Loucy (cell line): Measurements from ENCODE around the gene KLHDC3.
A peak's percentile ranks its signal among the peaks of the same experiment; 100 is the strongest.

Experiments used
- H2AFZ ChIP-seq: fragments of 200-600 bp; sonication (generic); 2 replicates; pipeline ENCODE4 v1.6.0; 2016; ENCODE audit warnings: antibody characterized with exemption, mild to moderate bottlenecking, low read length, moderate library complexity
- H3F3A ChIP-seq: fragments of 200-600 bp; 2 replicates; pipeline ENCODE4 v1.6.0; 2016; ENCODE audit warnings: antibody characterized with exemption, low read depth, mild to moderate bottlenecking
- H3K27me3 ChIP-seq: fragments of 200-600 bp; sonication (generic); 2 replicates; pipeline ENCODE4 v1.6.1; 2014; ENCODE audit warnings: low read length, mild to moderate bottlenecking; ENCODE audit not compliant: insufficient read depth, poor library complexity, severe bottlenecking
- H3K36me3 ChIP-seq: fragments of 200-600 bp; sonication (generic); 2 replicates; pipeline ENCODE4 v1.6.1; 2016; ENCODE audit warnings: low read length; ENCODE audit not compliant: insufficient read depth
- H3K4me1 ChIP-seq: fragments of 200-600 bp; sonication (generic); 2 replicates; pipeline ENCODE4 v1.5.1; 2014; ENCODE audit warnings: low read length, mild to moderate bottlenecking; ENCODE audit not compliant: insufficient read depth, poor library complexity, severe bottlenecking
- H3K4me2 ChIP-seq: fragments of 200-600 bp; sonication (generic); 2 replicates; pipeline ENCODE4 v1.6.0; 2014; ENCODE audit warnings: antibody characterized with exemption, low read length, low read depth, mild to moderate bottlenecking; ENCODE audit not compliant: poor library complexity, severe bottlenecking
- H3K4me3 ChIP-seq: fragments of 200-600 bp; sonication (generic); 2 replicates; pipeline ENCODE4 v1.5.1; 2014; ENCODE audit warnings: low read length, mild to moderate bottlenecking, mixed read lengths; ENCODE audit not compliant: poor library complexity, severe bottlenecking
- H3K79me2 ChIP-seq: fragments of 200-600 bp; sonication (generic); 2 replicates; pipeline ENCODE4 v1.6.1; 2014; ENCODE audit warnings: low read length; ENCODE audit not compliant: insufficient read depth
- H3K9ac ChIP-seq: fragments of 200-600 bp; sonication (generic); 2 replicates; pipeline ENCODE4 v1.6.0; 2014; ENCODE audit warnings: mild to moderate bottlenecking, low read depth, low read length, moderate library complexity; ENCODE audit not compliant: poor library complexity, severe bottlenecking
- H3K9me2 ChIP-seq: fragments of 200-600 bp; sonication (generic); replicated peaks from 2 replicates; pipeline ENCODE4 v1.6.1; 2016; ENCODE audit warnings: low read depth, low read length, mixed read lengths
- H3K9me3 ChIP-seq: fragments of 200-600 bp; sonication (generic); 2 replicates; pipeline ENCODE4 v1.6.1; 2014; ENCODE audit warnings: mild to moderate bottlenecking, antibody characterized with exemption, low read length, low read depth; ENCODE audit not compliant: insufficient read depth
- H4K20me1 ChIP-seq: fragments of 200-600 bp; sonication (generic); 2 replicates; pipeline ENCODE4 v1.6.0; 2014; ENCODE audit warnings: antibody characterized with exemption, low read length, mild to moderate bottlenecking; ENCODE audit not compliant: insufficient read depth, poor library complexity, severe bottlenecking
- EZH2phosphoT487 ChIP-seq: fragments of 200-600 bp; IDR thresholded peaks from 2 replicates; pipeline ENCODE4 v1.6.1; 2018; ENCODE audit warnings: antibody characterized with exemption, mild to moderate bottlenecking, moderate library complexity, borderline replicate concordance
- TF ChIP-seq, protein P1 (sequence below): fragments of 200-600 bp; sonication (generic); conservative IDR thresholded peaks from 2 replicates; pipeline ENCODE4 v1.5.1; 2014; ENCODE audit warnings: mild to moderate bottlenecking, antibody characterized with exemption, low read length

The KLHDC3 gene

DNA sequence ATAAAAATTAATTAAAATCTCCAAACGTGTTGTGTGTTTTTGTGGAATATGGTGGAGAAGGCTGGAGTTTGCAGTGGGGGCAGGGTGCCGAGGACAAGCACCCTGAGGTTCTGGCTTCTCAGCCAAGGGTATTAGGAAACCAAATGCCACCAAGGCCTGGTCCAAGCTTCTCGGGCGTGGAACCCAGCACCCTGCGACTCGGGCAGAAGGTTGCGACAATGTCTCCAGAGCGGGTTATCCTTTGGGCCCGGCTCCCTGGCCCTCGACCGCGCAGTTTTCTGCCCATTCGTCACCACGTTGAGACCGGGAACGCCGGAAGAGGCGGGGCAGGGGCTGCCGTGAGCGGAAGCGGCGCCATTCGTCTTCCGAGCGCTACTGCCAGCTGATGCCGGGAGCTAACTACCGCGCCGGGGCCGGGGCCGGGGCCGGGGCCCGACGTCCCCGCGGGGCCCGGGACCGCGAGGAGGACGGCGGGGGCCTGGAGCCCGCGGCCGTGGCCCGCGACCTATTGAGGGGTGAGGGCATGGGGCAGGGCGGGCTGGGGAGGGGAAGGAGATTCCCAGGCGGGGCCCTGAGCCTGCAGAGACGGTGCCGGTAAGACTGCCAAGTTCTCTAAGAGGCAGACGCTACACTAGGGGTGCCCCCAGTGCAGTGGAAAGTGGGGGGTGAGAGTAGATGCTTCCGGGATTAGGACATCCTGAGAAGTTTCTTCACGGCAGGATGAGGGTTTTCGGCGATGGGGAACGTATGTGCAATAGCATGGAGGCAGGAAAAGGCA is 7.4 kb downstream of the KLHDC3 start, which contains the start of gene RRP36:
TSS of gene RRP36 (plus strand) at position 354 of the 778 bp plus-strand sequence. CDS start at position 386, 32 bp downstream.
- Histone ChIP-seq H2AFZ (peak within 1 kb of the TSS; percentile 53), H3K36me3 (peaks cover 17% of the 10 kb centered on the region; the same call in 1 of the 2 replicates), H3K9me2 (no peaks in the 10 kb centered on the region), H3K4me2 (peak within 1 kb of the TSS; percentile 94), H3K4me1 (peaks cover 28% of the 10 kb centered on the region), H3K4me3 (peak within 1 kb of the TSS; percentile 90), H3K79me2 (peaks cover 58% of the 10 kb centered on the region), H3K9ac (peak within 1 kb of the TSS; percentile 80), H4K20me1 (peaks cover 23% of the 10 kb centered on the region), H3K9me3 (no peaks in the 10 kb centered on the region), H3K27me3 (no peaks in the 10 kb centered on the region), H3F3A (no peaks in the 10 kb centered on the region)
- TF ChIP-seq EZH2phosphoT487: no peak
- TF ChIP-seq, protein P1, sequence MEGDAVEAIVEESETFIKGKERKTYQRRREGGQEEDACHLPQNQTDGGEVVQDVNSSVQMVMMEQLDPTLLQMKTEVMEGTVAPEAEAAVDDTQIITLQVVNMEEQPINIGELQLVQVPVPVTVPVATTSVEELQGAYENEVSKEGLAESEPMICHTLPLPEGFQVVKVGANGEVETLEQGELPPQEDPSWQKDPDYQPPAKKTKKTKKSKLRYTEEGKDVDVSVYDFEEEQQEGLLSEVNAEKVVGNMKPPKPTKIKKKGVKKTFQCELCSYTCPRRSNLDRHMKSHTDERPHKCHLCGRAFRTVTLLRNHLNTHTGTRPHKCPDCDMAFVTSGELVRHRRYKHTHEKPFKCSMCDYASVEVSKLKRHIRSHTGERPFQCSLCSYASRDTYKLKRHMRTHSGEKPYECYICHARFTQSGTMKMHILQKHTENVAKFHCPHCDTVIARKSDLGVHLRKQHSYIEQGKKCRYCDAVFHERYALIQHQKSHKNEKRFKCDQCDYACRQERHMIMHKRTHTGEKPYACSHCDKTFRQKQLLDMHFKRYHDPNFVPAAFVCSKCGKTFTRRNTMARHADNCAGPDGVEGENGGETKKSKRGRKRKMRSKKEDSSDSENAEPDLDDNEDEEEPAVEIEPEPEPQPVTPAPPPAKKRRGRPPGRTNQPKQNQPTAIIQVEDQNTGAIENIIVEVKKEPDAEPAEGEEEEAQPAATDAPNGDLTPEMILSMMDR: no peak

DNA sequence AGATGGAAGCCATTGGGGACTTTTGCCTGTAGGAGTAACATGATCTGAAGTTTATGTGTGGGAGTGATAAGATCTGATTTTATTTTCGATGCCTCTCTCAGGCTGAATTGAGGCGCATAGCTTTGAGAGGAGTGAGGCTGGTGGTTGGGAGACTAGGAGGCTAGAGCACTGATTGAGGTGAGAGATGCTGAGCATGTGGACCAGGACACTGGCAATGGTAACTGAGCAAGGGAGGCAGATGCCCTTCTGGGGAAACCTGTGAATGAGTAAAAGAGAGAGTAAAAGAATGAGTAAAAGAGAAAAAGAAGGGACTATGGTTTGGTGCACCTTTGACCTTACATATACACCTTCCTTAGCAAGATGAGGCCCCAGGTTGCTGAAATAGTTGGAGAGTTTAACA is 10.4 kb downstream of the KLHDC3 start:
- Histone ChIP-seq H3K9me2 (no peaks in the 10 kb centered on the region), H3K9me3 (no peaks in the 10 kb centered on the region), H3K36me3 (peaks cover 35% of the 10 kb centered on the region; the same call in 1 of the 2 replicates), H3K4me1 (peaks cover 23% of the 10 kb centered on the region), H3K4me2 (peak overlapping the region; percentile 34), H3K4me3 (no peak overlapping the region), H3F3A (no peaks in the 10 kb centered on the region), H3K27me3 (no peaks in the 10 kb centered on the region), H2AFZ (no peak overlapping the region), H3K9ac (no peak overlapping the region), H3K79me2 (peaks cover 44% of the 10 kb centered on the region), H4K20me1 (peaks cover 23% of the 10 kb centered on the region)
- no peak for TF ChIP-seq EZH2phosphoT487
- TF ChIP-seq, protein P1: no peak

DNA sequence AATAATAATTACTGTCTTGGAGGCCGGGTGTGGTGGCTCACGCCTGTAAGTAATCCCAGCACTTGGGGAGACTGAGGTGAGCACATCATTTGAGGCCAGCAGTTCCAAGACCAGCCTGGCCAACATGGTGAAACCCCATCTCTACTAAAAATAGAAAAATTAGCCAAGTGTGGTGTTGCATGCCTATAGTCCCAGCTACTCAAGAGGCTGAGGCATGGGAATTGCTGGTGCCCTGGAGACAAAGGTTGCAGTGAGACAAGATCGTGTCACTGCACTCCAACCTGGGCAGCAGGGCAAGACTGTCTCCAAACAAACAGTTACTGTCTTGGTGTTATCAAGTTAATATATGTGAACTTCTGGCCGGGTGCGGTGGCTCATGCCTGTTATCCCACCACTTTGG is 12.3 kb downstream of the KLHDC3 start:
- peaks cover 23% of the 10 kb centered on the region for H4K20me1 ChIP-seq
- H3K9me3 ChIP-seq: no peaks in the 10 kb centered on the region
- H3K9me2 ChIP-seq: no peaks in the 10 kb centered on the region
- peaks cover 17% of the 10 kb centered on the region for H3K4me1 ChIP-seq
- H3K4me3 ChIP-seq: no peak overlapping the region
- peaks cover 38% of the 10 kb centered on the region for H3K79me2 ChIP-seq
- peaks cover 42% of the 10 kb centered on the region for H3K36me3 ChIP-seq
- H3K9ac ChIP-seq: no peak overlapping the region
- no peak overlapping the region for H3K4me2 ChIP-seq
- no peak overlapping the region for H2AFZ ChIP-seq
- H3F3A ChIP-seq: no peaks in the 10 kb centered on the region
- TF ChIP-seq EZH2phosphoT487: no peak
- TF ChIP-seq, protein P1: no peak
- H3K27me3 ChIP-seq: no peaks in the 10 kb centered on the region
